Measurements from ENCODE around the gene NKTR.
"Not testable (repeated sequence)": the region's sequence is repeated elsewhere in the genome, so short reads cannot be mapped to it uniquely, and the experiment has no call there.

The NKTR gene

DNA sequence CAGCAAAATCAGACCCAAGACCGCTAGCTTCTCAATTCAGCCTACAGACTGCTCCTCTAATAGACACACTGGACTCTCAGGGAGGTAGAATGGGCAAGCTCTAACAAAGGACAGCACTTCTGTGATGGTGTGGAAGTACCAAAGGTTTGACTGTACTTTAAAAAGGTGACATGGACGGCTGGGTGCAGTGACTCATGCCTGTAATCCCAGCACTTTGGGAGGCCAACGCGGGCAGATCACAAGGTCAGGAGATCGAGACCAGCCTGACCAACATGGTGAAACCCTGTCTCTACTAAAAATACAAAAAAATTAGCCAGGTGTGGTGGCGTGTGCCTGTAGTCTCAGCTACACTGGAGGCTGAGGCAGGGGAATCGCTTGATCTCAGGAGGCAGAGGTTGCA, 3.4 kb upstream of the NKTR start:
- not testable (repeated sequence) for DNase-seq (ENCODE audit: low read depth)

DNA sequence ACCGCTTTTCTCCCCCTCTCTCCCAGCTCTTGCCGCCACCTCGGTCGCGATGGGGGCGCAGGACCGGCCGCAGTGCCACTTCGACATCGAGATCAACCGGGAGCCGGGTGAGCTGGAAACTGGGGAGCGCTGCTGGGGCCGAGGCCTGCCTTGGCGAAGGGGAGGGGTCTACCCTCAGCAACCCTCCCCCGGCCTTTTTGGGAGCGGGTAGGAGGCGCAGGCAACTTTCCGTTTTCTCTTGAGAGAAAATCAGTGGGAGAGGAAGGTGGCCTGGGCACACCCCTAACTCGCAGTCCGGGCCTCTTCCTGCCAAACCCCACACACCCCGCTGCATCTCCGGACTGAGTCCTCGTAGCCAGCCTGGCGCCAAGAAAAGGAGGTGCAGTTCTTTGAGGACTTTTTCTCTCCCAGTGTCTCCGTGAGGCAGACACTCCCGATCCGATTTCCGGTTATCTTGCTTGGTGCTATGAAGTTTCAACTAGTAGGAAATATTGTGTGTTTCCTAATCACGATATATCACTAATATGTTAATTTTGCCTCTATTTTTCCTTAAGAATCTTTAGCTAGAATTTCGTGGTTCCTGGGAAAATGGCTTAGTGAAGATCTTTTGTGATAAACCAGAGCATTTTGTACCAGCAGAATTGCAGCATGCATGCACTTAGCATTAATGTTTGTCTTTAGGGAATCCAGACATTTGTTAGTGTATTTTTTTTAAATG, 631 bp downstream of the NKTR start:
- peak; percentile 37 for DNase-seq (ENCODE audit: low read depth)

DNA sequence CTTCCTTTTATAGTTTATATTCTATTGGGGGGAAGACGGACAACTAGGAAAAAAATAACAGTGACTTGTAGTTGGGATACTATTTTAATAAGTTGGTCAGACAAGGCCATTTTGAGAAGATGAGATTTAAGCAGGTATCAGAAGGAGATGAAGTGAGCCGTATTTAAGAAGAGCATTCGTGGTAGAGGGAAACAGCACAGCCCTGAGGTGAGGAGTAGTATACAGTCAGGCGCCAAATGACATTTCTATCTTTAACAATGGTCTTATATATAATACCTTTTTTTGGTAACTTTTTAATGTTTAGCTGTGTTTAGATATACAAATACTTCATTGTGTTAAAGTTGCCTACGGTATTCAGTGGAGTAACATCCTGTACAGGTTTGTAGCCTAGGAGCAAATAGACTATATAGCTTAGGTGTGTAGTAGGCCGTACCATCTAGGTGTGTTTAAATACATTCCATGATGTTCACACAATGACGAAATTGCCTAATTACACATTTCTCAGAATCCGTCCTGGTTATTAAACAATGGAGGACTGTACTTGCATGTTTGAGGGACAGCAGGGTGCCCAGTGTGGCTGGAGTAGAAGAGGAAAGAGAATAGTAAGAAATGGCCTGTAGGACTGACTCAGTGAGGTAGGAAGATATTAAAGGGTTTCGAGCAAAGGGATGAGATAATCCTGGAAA, 1.6 kb downstream of the NKTR start:
- DNase-seq (ENCODE audit: low read depth) = no peak

DNA sequence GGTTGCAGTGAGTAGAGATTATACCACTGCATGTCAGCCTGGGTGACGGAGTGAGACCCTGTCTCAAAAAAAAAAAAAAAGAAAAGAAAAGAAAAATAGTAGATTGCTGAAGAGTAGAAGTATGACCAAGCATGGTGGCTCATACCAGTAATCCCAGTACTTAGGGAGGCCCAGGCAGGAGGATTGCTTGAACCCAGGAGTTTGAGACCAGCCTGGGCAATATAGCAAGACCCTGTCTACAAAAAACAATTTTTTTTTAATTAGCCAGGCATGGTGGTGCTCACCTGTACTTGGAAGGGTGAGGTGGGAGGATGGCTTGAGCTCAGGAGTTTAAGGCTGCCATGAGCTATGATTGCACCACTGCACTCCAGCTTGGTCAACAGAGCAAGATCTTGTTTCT, 2.5 kb downstream of the NKTR start:
- no peak for DNase-seq (ENCODE audit: low read depth)

DNA sequence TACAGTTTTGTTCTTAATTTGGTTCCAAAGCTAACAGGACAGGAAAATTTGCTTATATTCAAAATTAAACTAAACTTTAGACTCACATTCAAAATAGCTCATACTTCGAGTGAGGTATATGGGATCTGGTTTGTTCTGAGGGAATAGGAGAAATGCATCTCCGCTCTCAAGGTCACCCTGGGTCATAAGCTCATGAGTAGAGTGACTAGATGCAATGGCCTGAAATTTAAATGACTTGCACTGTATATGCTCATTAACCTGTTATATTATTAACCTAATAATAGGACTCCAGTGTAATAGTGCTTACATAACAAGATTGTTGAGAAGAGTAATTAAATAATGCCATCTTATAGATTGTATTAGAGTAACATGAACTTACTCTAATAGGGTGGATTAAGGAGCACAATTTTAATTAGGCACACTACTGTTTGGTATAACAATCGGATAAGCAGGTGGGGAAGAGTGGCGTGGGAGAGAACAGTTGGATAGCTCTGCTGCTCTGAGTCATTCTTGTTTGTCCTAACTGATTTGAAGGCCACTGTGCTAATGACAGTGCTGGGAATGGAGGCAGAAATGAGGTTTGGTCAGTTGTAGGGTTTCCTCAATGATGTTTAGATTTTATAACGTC, 5.2 kb downstream of the NKTR start:
- DNase-seq (ENCODE audit: low read depth) = no peak

DNA sequence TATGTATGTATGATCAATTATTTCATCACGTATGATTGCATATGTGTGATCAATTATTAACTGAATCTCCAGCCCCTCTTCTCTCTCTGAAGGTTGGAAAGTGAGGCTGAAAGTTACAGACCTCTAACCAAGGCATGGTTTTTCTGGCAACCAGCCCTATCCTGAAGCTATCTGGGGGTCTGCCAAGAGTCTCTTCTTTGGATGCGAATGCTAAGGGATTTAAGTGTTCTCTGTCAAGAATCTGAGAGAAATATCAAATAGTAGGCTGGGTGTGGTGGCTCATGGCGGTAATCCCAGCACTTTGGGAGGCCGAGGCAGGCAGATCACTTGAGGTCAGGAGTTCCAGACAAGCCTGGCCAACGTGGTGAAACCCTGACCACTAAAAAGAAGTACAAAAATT, 8.1 kb downstream of the NKTR start:
- no peak for DNase-seq (ENCODE audit: low read depth)

DNA sequence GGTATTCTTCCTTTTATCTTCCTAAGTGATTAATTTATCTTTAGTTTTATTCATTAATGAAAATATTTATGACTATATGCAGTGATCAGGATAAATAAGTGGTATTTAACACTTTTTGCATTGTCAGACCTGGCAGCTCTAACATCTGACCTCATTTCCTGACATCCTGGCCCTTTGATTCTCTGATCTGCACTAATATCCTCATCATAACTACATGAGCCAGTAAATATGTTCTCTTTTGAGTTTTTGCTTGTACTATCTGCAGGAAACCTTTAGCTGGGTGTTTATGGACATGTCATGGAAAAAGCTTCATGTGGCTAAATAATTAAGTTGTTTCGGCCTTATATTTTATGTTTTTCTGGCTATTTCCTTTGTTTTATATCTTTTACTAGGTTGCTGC, 10.5 kb downstream of the NKTR start:
- no peak for DNase-seq (ENCODE audit: low read depth)

DNA sequence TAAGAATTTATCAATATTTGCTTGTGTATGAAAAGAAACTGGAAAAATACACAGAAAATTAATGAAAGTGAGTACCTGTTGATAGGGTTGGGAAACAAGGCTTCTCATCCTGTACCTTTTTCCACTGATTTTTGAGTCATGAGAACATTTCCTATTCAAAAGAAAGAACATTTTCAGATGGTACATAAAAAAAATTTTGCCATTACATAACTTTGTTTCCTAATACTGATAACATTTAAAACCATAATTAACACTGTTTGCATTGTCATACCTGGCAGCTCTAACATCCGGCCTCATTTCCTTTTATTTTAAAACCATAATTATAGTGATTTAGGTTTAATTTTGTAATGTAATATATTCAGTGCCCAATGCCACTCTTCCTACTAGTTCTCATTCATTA, 11.7 kb downstream of the NKTR start:
- no peak for DNase-seq (ENCODE audit: low read depth)

DNA sequence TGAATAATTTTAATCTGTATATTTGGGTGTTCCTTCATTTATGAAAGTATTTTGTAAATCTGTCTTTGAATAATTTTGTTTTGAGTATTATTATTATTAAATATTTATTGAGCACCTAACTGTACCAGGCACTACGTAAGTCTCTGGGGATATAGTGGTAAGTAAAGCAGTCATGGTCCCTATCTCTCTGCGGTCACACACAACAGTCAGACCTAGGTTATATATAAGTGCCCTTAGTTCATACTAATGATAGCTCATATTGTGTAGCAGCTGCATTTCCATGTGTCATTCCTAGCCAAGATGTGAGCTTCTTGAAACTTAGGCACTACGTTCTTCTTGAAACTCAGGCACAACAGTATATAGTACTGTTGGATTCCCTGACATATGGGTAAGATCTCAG, 12.4 kb downstream of the NKTR start:
- DNase-seq (ENCODE audit: low read depth) = no peak

DNA sequence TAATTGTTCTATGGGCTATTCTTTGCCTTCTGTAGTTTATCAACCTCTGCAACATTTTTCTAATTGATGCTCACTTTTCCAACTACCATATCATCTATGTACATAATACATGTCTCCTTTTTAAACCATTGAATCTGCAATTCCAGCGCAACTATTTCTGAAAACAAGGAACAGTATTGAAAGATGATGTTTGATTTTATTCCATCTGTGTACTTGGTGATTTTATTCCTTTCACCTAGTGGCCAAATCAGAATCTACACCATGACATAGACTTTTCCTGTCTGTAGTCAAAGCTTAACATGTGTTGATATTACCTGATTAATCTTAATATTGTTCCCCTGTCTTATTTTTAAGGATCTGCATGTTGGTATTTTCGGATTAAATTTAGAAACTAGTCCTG, 13.0 kb downstream of the NKTR start:
- DNase-seq (ENCODE audit: low read depth) = no peak

DNA sequence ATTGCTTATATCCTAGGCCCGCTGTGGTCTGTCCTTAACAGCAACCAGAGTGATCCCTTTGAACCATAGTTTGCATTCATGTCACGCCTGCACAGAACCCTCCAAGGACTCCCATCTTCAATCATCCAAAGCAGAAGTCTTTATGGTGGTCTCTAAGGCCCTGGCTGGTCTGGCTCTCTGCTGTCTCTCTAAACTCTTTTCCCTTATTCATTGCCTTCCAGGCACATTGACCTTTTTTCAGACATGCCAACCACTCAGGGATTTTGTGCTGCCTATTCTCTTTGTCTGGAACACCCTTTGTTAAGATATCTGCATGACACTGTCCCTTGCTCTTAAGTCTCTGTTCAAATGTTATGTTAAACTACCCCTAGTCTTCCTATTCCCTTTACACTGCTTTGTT, 31.1 kb downstream of the NKTR start:
- no peak for DNase-seq (ENCODE audit: low read depth)

DNA sequence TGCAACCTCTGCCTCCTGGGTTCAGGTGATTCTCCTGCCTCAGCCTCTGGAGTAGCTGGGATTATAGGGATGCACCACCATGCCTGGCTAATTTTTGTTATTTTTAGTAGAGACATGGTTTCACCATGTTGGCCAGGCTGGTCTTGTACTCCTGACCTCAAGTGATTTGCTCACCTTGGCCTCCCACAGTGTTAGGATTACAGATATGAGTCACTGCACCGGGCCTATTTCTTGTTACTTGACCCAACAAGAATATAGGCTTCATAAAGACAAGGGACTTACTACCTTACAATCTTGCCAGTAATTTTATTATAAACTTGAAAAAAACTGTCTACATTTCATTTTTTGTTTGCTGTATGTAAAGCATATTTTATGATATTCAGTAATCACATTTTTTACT, 31.7 kb downstream of the NKTR start:
- DNase-seq (ENCODE audit: low read depth) = no peak

DNA sequence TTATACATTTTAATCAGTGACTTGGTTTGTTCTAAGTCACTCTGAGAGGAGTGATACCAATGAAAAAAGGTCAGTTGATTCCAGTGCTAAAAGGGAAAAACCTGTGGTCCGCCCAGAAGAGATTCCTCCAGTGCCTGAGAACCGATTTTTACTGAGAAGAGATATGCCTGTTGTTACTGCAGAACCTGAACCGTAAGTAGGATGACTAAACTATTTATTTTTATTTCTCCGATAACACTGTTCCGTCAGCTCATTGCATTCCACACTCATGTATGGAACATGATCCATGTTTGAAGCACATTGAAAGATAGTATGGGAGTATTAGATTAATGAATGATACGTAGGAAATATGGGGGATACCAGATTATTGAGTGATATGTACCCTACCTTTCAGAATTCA, 33.1 kb downstream of the NKTR start:
- DNase-seq (ENCODE audit: low read depth) = no peak

DNA sequence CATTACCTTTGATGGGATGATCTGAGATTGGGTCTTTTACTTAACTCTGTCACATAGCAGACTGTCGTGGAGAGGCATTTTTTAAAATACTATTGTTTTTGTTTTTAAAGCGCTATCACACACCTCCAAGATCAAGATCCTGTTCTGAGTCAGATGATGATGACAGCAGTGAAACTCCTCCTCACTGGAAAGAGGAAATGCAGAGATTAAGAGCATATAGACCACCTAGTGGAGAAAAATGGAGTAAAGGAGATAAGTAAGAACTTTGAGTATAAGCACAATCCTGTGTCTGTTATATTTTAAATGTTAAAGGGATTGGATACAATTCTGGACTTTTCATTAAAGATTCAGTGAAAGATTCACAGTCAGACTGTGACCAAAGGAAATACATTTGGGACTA, 34.6 kb downstream of the NKTR start:
- DNase-seq (ENCODE audit: low read depth) = no peak

DNA sequence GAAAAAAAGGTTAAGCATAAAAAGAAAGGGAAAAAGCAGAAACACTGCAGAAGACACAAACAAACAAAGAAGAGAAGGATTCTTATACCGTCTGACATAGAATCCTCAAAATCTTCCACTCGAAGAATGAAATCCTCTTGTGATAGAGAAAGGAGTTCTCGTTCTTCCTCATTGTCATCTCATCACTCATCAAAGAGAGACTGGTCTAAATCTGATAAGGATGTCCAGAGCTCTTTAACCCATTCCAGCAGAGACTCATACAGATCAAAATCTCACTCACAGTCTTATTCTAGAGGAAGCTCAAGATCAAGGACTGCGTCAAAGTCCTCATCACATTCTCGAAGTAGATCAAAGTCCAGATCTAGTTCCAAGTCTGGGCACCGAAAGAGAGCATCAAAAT, 36.5 kb downstream of the NKTR start:
- DNase-seq (ENCODE audit: low read depth) = no peak

DNA sequence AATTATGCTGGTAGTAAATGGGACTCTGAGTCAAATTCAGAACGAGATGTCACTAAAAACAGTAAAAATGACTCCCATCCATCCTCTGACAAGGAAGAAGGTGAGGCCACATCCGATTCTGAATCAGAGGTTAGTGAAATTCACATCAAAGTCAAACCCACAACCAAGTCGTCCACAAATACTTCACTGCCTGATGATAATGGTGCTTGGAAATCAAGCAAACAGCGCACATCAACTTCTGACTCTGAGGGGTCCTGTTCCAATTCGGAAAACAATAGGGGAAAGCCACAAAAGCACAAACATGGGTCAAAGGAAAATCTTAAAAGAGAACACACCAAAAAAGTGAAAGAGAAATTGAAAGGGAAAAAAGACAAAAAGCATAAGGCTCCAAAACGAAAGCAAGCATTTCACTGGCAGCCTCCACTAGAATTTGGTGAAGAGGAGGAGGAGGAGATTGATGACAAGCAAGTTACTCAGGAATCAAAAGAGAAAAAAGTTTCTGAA, 37.9 kb downstream of the NKTR start:
- DNase-seq (ENCODE audit: low read depth) = peak; percentile 45

DNA sequence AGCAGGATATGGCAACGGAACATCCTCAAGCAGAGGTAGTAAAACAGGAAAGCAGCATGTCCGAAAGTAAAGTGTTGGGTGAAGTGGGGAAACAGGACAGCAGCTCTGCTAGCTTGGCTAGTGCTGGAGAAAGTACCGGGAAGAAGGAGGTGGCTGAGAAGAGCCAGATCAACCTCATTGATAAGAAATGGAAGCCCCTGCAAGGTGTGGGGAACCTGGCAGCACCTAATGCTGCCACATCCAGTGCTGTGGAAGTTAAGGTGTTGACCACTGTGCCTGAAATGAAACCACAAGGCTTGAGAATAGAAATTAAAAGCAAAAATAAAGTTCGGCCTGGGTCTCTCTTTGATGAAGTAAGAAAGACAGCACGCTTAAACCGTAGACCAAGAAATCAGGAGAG, 38.7 kb downstream of the NKTR start:
- DNase-seq (ENCODE audit: low read depth) = no peak

DNA sequence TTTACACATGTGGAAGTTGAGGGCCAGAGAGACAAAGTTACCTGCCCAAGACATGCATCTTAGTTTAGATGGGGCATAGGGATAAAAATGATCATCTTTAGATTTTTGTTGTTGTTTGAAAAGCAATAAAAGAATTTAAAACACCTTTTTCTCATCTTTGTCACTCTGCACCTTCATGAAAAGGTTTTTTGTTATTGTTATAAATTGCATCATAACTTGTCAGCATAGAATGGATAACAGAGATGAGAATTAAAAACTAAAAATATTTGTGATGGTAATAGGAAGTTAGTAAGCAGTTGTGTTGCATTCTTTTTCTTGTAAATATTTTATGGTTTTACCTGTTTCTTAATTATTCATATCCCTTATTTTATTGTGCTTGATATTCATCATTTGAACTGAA, 39.6 kb downstream of the NKTR start:
- no peak for DNase-seq (ENCODE audit: low read depth)

DNA sequence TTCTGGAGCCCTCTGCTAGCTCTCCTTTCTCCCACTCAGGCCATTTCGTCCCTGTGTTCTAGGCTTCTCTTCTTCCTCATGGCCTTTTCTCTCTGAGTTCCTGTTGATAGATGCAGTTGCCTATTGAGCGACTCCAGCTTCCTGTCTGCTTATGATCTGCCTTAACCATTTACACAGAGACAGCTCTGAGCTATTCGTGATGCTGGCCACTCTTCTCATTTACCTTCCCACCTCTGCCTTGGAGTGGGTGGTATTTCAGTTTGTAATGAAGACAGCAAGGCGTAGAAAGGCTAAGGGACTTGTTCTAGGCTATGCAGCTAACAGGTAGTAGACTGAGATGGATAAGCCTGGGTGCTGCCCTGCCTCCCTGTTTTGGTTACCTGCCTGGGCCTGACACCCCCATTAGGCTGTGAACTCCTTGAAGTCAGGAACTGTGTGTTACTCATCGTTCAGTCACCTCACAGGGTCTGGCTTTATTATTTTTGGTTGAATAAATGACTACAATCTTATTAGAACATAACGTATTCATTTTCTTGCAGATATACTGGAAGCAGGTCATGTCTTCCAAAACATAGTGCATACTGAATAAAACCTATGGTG, 40.4 kb downstream of the NKTR start:
- no peak for DNase-seq (ENCODE audit: low read depth)

DNA sequence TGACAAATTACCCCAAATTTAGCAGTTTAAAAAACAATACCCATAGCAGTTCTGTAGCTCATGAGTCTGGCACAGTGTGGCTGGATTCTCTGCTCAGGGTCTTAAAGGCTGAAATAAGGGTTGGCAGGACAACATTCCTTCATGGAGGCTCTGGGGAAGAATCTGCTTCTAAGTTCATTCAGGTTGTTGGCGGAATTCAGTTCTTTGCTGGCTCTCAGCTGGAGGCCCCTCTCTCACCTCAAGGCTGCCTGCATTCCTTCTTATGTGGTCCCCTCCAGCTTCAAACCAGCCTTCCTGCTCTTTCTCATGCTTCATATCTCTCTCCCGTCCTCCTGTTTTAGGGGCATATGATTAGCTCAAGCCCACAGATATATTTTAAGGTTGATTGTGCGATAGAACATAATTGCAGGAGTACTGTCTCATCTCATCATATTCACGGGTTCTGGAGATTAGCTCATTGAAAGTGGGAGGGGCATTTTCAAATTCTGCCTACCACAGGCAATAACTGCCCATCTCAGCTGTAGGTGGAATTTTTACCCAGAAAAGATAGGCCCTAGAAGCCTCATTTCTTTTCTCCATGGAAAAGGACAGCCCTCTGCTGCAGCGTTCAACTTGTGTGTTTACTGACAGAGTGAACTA, 47.5 kb downstream of the NKTR start:
- no peak for DNase-seq (ENCODE audit: low read depth)

DNA sequence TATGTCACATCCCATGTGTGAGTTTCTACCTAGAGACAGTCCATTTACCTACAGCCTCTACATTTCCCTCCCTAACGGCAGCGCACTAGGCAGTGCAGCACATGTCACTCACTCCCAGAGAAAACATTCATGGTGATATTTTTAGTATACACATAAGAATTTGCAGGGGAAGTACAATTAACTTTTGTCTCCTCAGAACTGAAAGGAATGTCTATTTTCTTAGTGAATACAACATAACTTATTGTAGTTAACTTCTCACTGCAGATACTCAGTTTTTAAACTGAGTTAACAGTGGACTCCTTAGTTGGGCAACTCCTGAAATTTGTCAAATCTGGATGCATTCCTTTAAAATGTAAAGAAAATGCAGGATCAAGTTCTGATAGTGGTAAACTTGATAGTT, 48.5 kb downstream of the NKTR start:
- no peak for DNase-seq (ENCODE audit: low read depth)

DNA sequence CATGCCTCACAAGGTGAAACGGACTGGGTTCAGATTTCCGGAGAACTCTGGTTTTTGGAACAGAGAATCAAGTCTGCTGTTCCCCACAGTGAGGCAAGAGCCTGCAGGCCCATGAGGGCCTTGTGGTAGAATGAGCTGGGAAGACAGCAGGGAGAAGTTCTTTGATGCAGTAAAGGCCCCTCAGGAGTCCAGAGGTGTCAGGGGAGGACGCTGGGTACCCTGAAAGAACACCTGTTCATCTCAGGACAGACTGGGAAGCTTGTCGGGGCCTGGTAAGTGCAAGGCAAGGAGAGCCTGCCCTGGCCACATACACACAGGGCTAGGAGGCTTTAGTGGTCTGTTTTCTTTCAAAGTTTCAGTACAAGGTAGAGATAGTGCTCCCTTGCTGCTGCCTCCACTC, 49.3 kb downstream of the NKTR start:
- no peak for DNase-seq (ENCODE audit: low read depth)

Data from activated T-cell treated with anti-CD3 and anti-CD28 coated beads for 24 hours (primary cell).